NCI-H460 (cell line): Measurements from ENCODE around the gene GALNT11. TPM values are rescaled to one million over a fixed set of nuclear protein-coding genes. Genes with fewer than 3 reads are reported as not detected.
"Not testable (repeated sequence)": the region's sequence is repeated elsewhere in the genome, so short reads cannot be mapped to it uniquely, and the experiment has no call there.

ENCODE experiments used
- DNase-seq: peaks from one replicate; pipeline ENCODE4 v3.0.0-alpha.2; 2016; ENCODE audit warnings: low read depth; ENCODE audit errors: extremely low read depth
- polyA plus RNA-seq: library from polyadenylated mRNA; depleted of rRNA; stranded (reverse); fragments of >200 nt; gene quantifications from 2 replicates; pipeline ENCODE4 v1.2.3, GENCODE V29; 2014; cell fraction: nucleus; rRNA removed
- total RNA-seq: library from RNA; depleted of rRNA; stranded (reverse); fragments of >200 nt; shearing (Covaris generic); gene quantifications from 2 replicates; pipeline ENCODE4 v1.2.3, GENCODE V29; 2014; rRNA removed

Gene GALNT11
- total RNA-seq, result 25.8 and 33.4 TPM in 2 replicates
- polyA plus RNA-seq, result 76.7 and 105 TPM in 2 replicates

- DNase-seq, result peak; percentile 84
Measured at GRCh38 chr7:152025077-152025936, at the start of gene GALNT11. TSS of gene GALNT11 (plus strand) at chr7:152025674. CDS start at chr7:152094228, 68,554 bp downstream.

GRCh38 chr7:151978616-151979015 is 46.9 kb upstream of the GALNT11 start:
- DNase-seq, result no peak

- no peak for DNase-seq
Measured at GRCh38 chr7:151981223-151981622, 44.3 kb upstream of the GALNT11 start.

GRCh38 chr7:151982806-151983205 is 42.7 kb upstream of the GALNT11 start:
- DNase-seq, result no peak

GRCh38 chr7:151984612-151985011 is 40.9 kb upstream of the GALNT11 start:
- DNase-seq, result no peak

GRCh38 chr7:151987748-151988529 is 37.5 kb upstream of the GALNT11 start:
- no peak for DNase-seq

- DNase-seq, result peak; percentile 64
Measured at GRCh38 chr7:151992375-151992774, 33.1 kb upstream of the GALNT11 start.

- DNase-seq, result no peak
Measured at GRCh38 chr7:151993977-151994676, 31.3 kb upstream of the GALNT11 start.

- no peak for DNase-seq
Measured at GRCh38 chr7:151999424-152000090, 25.9 kb upstream of the GALNT11 start.

- DNase-seq, result no peak
Measured at GRCh38 chr7:152000191-152000590, 25.3 kb upstream of the GALNT11 start.

GRCh38 chr7:152006336-152006735 is 19.1 kb upstream of the GALNT11 start:
- no peak for DNase-seq

- no peak for DNase-seq
Measured at GRCh38 chr7:152011860-152012259, 13.6 kb upstream of the GALNT11 start.

- DNase-seq, result no peak
Measured at GRCh38 chr7:152013230-152013629, 12.2 kb upstream of the GALNT11 start.

GRCh38 chr7:152013974-152014373 is 11.5 kb upstream of the GALNT11 start:
- no peak for DNase-seq

- no peak for DNase-seq
Measured at GRCh38 chr7:152014722-152015121, 10.8 kb upstream of the GALNT11 start.

GRCh38 chr7:152015600-152015999 is 9.9 kb upstream of the GALNT11 start:
- DNase-seq, result no peak

- DNase-seq, result no peak
Measured at GRCh38 chr7:152016947-152017346, 8.5 kb upstream of the GALNT11 start.

- not testable (repeated sequence) for DNase-seq
Measured at GRCh38 chr7:152017683-152018082, 7.8 kb upstream of the GALNT11 start.

GRCh38 chr7:152021740-152022139 is 3.7 kb upstream of the GALNT11 start:
- DNase-seq, result not testable (repeated sequence)
